Tibial nerve (tissue), 4 donors: Measurements from ENCODE around the gene CRYL1.

Experiments
- CTCF ChIP-seq, 5 experiments: fragments of 200-600 bp in 3 of 5; fragments of 450-650 bp in 2 of 5; sonication (generic) in 3 of 5; IDR thresholded peaks; one replicate each; pipeline ENCODE4 v1.5.1; 2016 to 2019; ENCODE audit warnings: antibody characterized with exemption in 5 of 5, mild to moderate bottlenecking in 3 of 5, moderate library complexity in 2 of 5
- EP300 ChIP-seq, 2 donors: sonication (generic); formaldehyde crosslinking; IDR thresholded peaks; one replicate each; pipeline ENCODE4 v1.6.1; 2017; ENCODE audit warnings: antibody characterized with exemption in 2 of 2, mild to moderate bottlenecking in 1 of 2
- POLR2A ChIP-seq, 2 donors: fragments of 450-650 bp; IDR thresholded peaks; one replicate each; pipeline ENCODE4 v1.6.1; 2017; ENCODE audit warnings: antibody characterized with exemption in 2 of 2, mild to moderate bottlenecking in 2 of 2, moderate library complexity in 2 of 2

DNA sequence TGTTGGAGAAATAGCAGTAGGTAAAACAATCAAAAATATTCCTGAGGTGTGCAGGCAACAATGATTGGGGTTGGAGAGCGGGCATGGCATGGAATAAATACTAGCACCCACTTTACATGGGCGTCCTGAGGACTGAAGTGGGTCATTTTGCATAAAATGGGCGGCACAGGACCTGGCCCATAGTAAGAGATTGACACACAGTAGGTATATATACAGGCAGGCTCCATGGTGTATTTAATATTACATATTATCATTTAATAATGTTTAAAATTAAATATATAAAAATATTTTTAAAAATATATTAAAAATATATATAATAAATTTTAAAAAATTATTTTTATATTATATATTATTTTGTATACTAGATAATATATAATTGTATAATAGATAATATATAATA, 48.3 kb downstream of the CRYL1 start:
- no peak for TF ChIP-seq CTCF (IDR thresholded peaks at IDR 0.05)
- no peak for TF ChIP-seq EP300 (IDR thresholded peaks at IDR 0.05)
- TF ChIP-seq POLR2A (IDR thresholded peaks at IDR 0.05): no peak
